K562 (cell line): ENCODE measurements around the gene KLRF2. TPM values are rescaled to one million over a fixed set of nuclear protein-coding genes. Genes with fewer than 3 reads are reported as not detected.

ENCODE experiments used
- ATAC-seq: fragments of 200-7000 bp; cut with Tn5 transposase; 3 replicates; pipeline ENCODE4 v1.9.1; 2020; ENCODE audit warnings: moderate library complexity
- BruUV-seq: library from RNA; stranded (reverse); fragments of 400-500 nt; replicated peaks from 2 replicates; lab custom pipeline; 2021; lab: Mats Ljungman, UMichigan
- CTCF ChIA-PET: fragments of 300-600 bp; formaldehyde crosslinking; extraction: SDS; loops from one replicate; lab custom pipeline; 2021; ENCODE audit warnings: low intra/inter-chr PET ratio; lab: Yijun Ruan, JAX
- POLR2A ChIA-PET: fragments of 300-600, 350-650 bp; sonication (Branson Sonifier 250); formaldehyde crosslinking; extraction: SDS; loops from one replicate; lab custom pipeline; 2021; ENCODE audit warnings: antibody characterized with exemption, inconsistent platforms; lab: Yijun Ruan, JAX
- DNase-seq, 4 experiments: peaks; one replicate each; pipeline versions ENCODE4 v3.0.0 to v3.0.0-alpha.2; 2011 to 2018; ENCODE audit warnings: low spot score in 3 of 4, mixed read lengths in 3 of 4; ENCODE audit errors: extremely low read depth in 1 of 4
- FAIRE-seq: peaks from 2 replicates; lab custom pipeline; 2011; peaks lifted over from hg19 to GRCh38; lab: Jason Lieb, UNC
- H2AFZ ChIP-seq: 2 replicates; pipeline ENCODE4 v1.6.0; 2011; ENCODE audit warnings: low read depth, low read length, control low read depth, inconsistent platforms
- H3K27ac ChIP-seq: fragments of 200-600 bp; 3 replicates; pipeline ENCODE4 v1.8.0; 2011; ENCODE audit warnings: low read depth, mild to moderate bottlenecking, control low read depth, inconsistent platforms, low read length, moderate library complexity, mixed read lengths; ENCODE audit errors: extremely low read depth
- H3K27me3 ChIP-seq, 2 experiments: fragments of 300-600 bp in 1 of 2; 2 replicates in 1 of 2; 3 replicates in 1 of 2; pipeline versions ENCODE4 v1.6.0 to v1.8.0; 2011; ENCODE audit warnings: inconsistent platforms in 2 of 2, low read length in 2 of 2, mild to moderate bottlenecking in 1 of 2, mixed read lengths in 1 of 2, moderate library complexity in 1 of 2; ENCODE audit not compliant: control insufficient read depth in 2 of 2, insufficient read depth in 2 of 2
- H3K36me3 ChIP-seq: fragments of 300-600 bp; 3 replicates; pipeline ENCODE4 v1.8.0; 2011; ENCODE audit warnings: mild to moderate bottlenecking, low read length, inconsistent platforms; ENCODE audit not compliant: control insufficient read depth, insufficient read depth
- H3K4me1 ChIP-seq, 2 experiments: fragments of 200-600 bp in 1 of 2; replicated peaks in 1 of 2; 2 replicates in 1 of 2; 3 replicates in 1 of 2; pipeline versions ENCODE4 v1.5.1 to v1.8.0; 2011; ENCODE audit warnings: inconsistent platforms in 2 of 2, low read length in 2 of 2, mild to moderate bottlenecking in 1 of 2, mixed read lengths in 1 of 2, moderate library complexity in 1 of 2; ENCODE audit not compliant: control insufficient read depth in 2 of 2, insufficient read depth in 2 of 2
- H3K4me2 ChIP-seq: 2 replicates; pipeline ENCODE4 v1.6.1; 2011; ENCODE audit warnings: low read length, control low read depth, inconsistent platforms, mixed read lengths; ENCODE audit not compliant: insufficient read depth
- H3K4me3 ChIP-seq: fragments of 200-600 bp; sonication (generic), shearing (Covaris generic); 2 replicates; pipeline ENCODE4 v1.5.1; 2016; ENCODE audit warnings: control low read depth, inconsistent platforms
- H3K79me2 ChIP-seq: fragments of 200-600 bp; 3 replicates; pipeline ENCODE4 v1.8.0; 2011; ENCODE audit warnings: low read length, inconsistent platforms; ENCODE audit not compliant: control insufficient read depth, insufficient read depth
- H3K9ac ChIP-seq, 2 experiments: 2 replicates each; pipeline versions ENCODE4 v1.6.0 to v1.6.1; 2011; ENCODE audit warnings: low read depth in 2 of 2, low read length in 2 of 2, control low read depth in 1 of 2, inconsistent platforms in 1 of 2, mild to moderate bottlenecking in 1 of 2, mixed read lengths in 1 of 2; ENCODE audit not compliant: insufficient read depth in 1 of 2
- H3K9me1 ChIP-seq: one replicate; pipeline ENCODE4 v1.6.0; 2011; ENCODE audit warnings: inconsistent platforms, mild to moderate bottlenecking, low read length, moderate library complexity; ENCODE audit not compliant: control insufficient read depth, insufficient read depth
- H3K9me3 ChIP-seq: replicated peaks from 2 replicates; pipeline ENCODE4 v1.5.1; 2011; ENCODE audit warnings: low read depth, low read length, inconsistent platforms; ENCODE audit not compliant: control insufficient read depth, insufficient read depth
- H4K20me1 ChIP-seq: replicated peaks from 2 replicates; pipeline ENCODE4 v1.6.1; 2011; ENCODE audit warnings: low read length, inconsistent platforms, mixed read lengths; ENCODE audit not compliant: control insufficient read depth, insufficient read depth
- ESRRB ChIP-seq: fragments of 250-450 bp; sonication (Bioruptor Pico); IDR thresholded peaks from 2 replicates; pipeline ENCODE4 v1.5.0; 2020; ENCODE audit warnings: mild to moderate bottlenecking, moderate library complexity, borderline replicate concordance
- KLF13 ChIP-seq: fragments of 450-650 bp; IDR thresholded peaks from 2 replicates; pipeline ENCODE4 v1.6.1; 2016; ENCODE audit warnings: missing genetic modification characterization, low read depth, mild to moderate bottlenecking, missing compliant biosample characterization, moderate library complexity, borderline replicate concordance
- NCOA6 ChIP-seq: fragments of 450-650 bp; IDR thresholded peaks from 2 replicates; pipeline ENCODE4 v1.6.1; 2017; ENCODE audit warnings: mild to moderate bottlenecking
- NCOR1 ChIP-seq: fragments of 450-650 bp; IDR thresholded peaks from 2 replicates; pipeline ENCODE4 v1.6.1; 2016; ENCODE audit warnings: mild to moderate bottlenecking, moderate library complexity
- ZBTB5 ChIP-seq: fragments of 450-650 bp; IDR thresholded peaks from 2 replicates; pipeline ENCODE4 v1.6.1; 2017; ENCODE audit warnings: antibody characterized with exemption
- ZFP30 ChIP-seq: fragments of 250-450 bp; sonication (Bioruptor Pico); IDR thresholded peaks from 2 replicates; pipeline ENCODE4 v1.8.0; 2022; ENCODE audit warnings: moderate library complexity, mild to moderate bottlenecking, inconsistent platforms, borderline replicate concordance
- ZNF133 ChIP-seq: fragments of 250-450 bp; sonication (Bioruptor Pico); IDR thresholded peaks from 2 replicates; pipeline ENCODE4 v1.4.0; 2020; ENCODE audit warnings: mild to moderate bottlenecking
- WGBS: fragments of 100-300 bp; shearing (Covaris generic); methylation state at CpG from one replicate; pipeline ENCODE4 v1.1.6; 2016; ENCODE audit warnings: low coverage, mixed read lengths; ENCODE audit not compliant: insufficient coverage; ENCODE audit errors: missing lambda C conversion rate; 5-methylcytosine and 5-hydroxymethylcytosine counted together
- in situ Hi-C: fragments of 300-500 bp; cut with MboI; formaldehyde crosslinking; loops from 4 replicates; pipeline ENCODE4 v1.15.0; 2018; ENCODE audit warnings: inconsistent platforms, mixed read lengths
- intact Hi-C: fragments of 100-400 bp; cut with micrococcal nuclease; formaldehyde crosslinking; loops from 2 replicates; pipeline ENCODE4 v1.14.2; 2022
- polyA plus RNA-seq, 8 experiments: library from polyadenylated mRNA; depleted of rRNA in 4 of 8; stranded (reverse) in 5 of 8; unstranded in 3 of 8; fragments of >200 nt; fragmentation: Nextera tagmentation in 2 of 8; fragmentation: Illumina TruSeq in 1 of 8; extraction: Ambion mirVana in 2 of 8; extraction: Trizol in 1 of 8; gene quantifications; 2 replicates each; pipeline versions ENCODE4 v1.2.1 to v1.2.3, GENCODE V29; 2011 to 2014; ENCODE audit warnings: inconsistent platforms in 1 of 8, missing spikeins in 1 of 8
- total RNA-seq, 7 experiments: library from RNA; depleted of rRNA in 6 of 7; stranded (reverse); fragments of >200 nt in 6 of 7; fragmentation: Illumina TruSeq in 2 of 7; extraction: Trizol in 2 of 7; gene quantifications; 2 replicates each; pipeline versions ENCODE4 v1.2.1 to v1.2.3, GENCODE V29; 2011 to 2021; ENCODE audit warnings: low replicate concordance in 1 of 7

Gene KLRF2
- total and polyA plus RNA-seq, 9 of the 15 experiments (the other 6 are each of a cell fraction or from before 2014, with no cell fraction given), result not detected

- no peaks in the 10 kb centered on the region for H3K27me3 ChIP-seq
- in situ Hi-C loops, result loop anchor here (10.0 kb wide), 1 partner anchor 96 kb away; no protein-coding TSS in a partner anchor
- FAIRE-seq (no peak), DNase-seq (no peak)
- POLR2A ChIA-PET, result no interaction called here
- 11% methylated on average over 3 of the region's 3 CpGs for WGBS
- no peak overlapping the region for H3K27ac ChIP-seq
- no peaks in the 10 kb centered on the region for H3K79me2 ChIP-seq
- no peak overlapping the region for H2AFZ ChIP-seq
- H4K20me1 ChIP-seq, result no peaks in the 10 kb centered on the region
- H3K9me3 ChIP-seq, result no peaks in the 10 kb centered on the region
- intact Hi-C loops, result loop anchor here (10.0 kb wide), 1 partner anchor 64 kb away; the partner anchor contains the start of gene CLEC1B
- TF ChIP-seq ZBTB5 (no peak), ESRRB (CRISPR knock-in tag) (no peak), KLF13 (no peak), ZFP30 (no peak), NCOR1 (no peak), NCOA6 (no peak), ZNF133 (CRISPR knock-in tag) (no peak)
- TF ChIP-seq, all 486 proteins: peak for 0
- no peak for ATAC-seq
- CTCF ChIA-PET, result no interaction called here
- no peaks in the 10 kb centered on the region for H3K36me3 ChIP-seq
- no peaks in the 10 kb centered on the region for H3K9me1 ChIP-seq
- no peak overlapping the region for H3K4me2 ChIP-seq
- H3K4me1 ChIP-seq, result no peaks in the 10 kb centered on the region
- BruUV-seq, result no TSS peak
- no peak overlapping the region for H3K9ac ChIP-seq
- H3K4me3 ChIP-seq, result no peak overlapping the region
Measured at GRCh38 chr12:9931245-9931644, 50.0 kb downstream of the KLRF2 start.
